ENCODE data around the gene VGF. TPM values are rescaled to one million over a fixed set of nuclear protein-coding genes. Genes with fewer than 3 reads are reported as not detected.

Gene VGF
- total and polyA plus RNA-seq, 2 donors (not counting 3 experiments of a cell fraction or from before 2014, with no cell fraction given): 0.03 TPM; not detected in 1

- Histone ChIP-seq H3K79me2 (ENCODE audit: control insufficient read depth, insufficient read depth, low read length) (peaks cover 6% of the 10 kb centered on the region), H3K9me1 (replicated peaks; ENCODE audit: control insufficient read depth, extremely low read depth, insufficient read depth, low read length) (no peaks in the 10 kb centered on the region), H3K9me3 (replicated peaks; ENCODE audit: control insufficient read depth, insufficient read depth, low read length) (no peaks in the 10 kb centered on the region), H3K9ac (replicated peaks; ENCODE audit: extremely low read depth, insufficient read depth, low read length) (no peak overlapping the region), H4K20me1 (replicated peaks; ENCODE audit: control insufficient read depth, extremely low read depth, insufficient read depth, low read length) (no peaks in the 10 kb centered on the region), H3K4me1 (ENCODE audit: control insufficient read depth, extremely low read depth, insufficient read depth, low read length) (peaks cover 18% of the 10 kb centered on the region), H3K4me3 (replicated peaks in 1 of 3; ENCODE audit: insufficient read depth in 1 of 3, low read depth in 1 of 3, low read length in 3 of 3) (no peak overlapping the region), H3K27ac (ENCODE audit: insufficient read depth, low read depth, low read length) (no peak overlapping the region), H2AFZ (ENCODE audit: low read depth, low read length) (no peak overlapping the region), H3K36me3 (ENCODE audit: control insufficient read depth in 2 of 2, extremely low read depth in 1 of 2, insufficient read depth in 2 of 2, low read length in 2 of 2) (peaks cover 5 to 19% of the 10 kb centered on the region in 2 experiments), H3K4me2 (ENCODE audit: insufficient read depth, low read length) (no peak overlapping the region), H3K27me3 (ENCODE audit: control insufficient read depth in 2 of 2, insufficient read depth in 2 of 2, low read length in 2 of 2) (peaks cover 12 to 17% of the 10 kb centered on the region in 2 experiments)
- dilution Hi-C loops (cut with MboI; ENCODE audit: extremely low pct_ligation_motif_present, low sequenced_read_pairs) (no loop called here), intact Hi-C loops (cut with micrococcal nuclease) (loop anchor here (10.0 kb wide), 1 partner anchor 265 kb away; the partner anchor contains the start of gene ACHE)
- TF ChIP-seq MYC (IDR thresholded peaks at IDR 0.05; ENCODE audit: low read depth, low read length) (no peak), FOS (IDR thresholded peaks at IDR 0.05; ENCODE audit: borderline replicate concordance, insufficient read depth, low read length) (peak; percentile 20), MAX (IDR thresholded peaks at IDR 0.05; ENCODE audit: insufficient read depth, insufficient read length) (no peak)
- FAIRE-seq (no peak), DNase-seq (ENCODE audit: low read depth, low spot score) (no peak)
- BruUV-seq (replicated peaks): no TSS peak
- ChIA-PET CTCF (interaction anchor here (0.7 to 2.0 kb wide), 4 partner anchors 11 to 123 kb away, joined by 3 to 4 read pairs (median 3); no protein-coding TSS in a partner anchor), POLR2A (interaction anchor here (0.6 kb wide), 1 partner anchor 522 kb away, joined by 5 read pairs; no protein-coding TSS in a partner anchor)
These were observed 5.4 kb downstream of the VGF start for GRCh38 chr7:101159696-101160674.

Data from endothelial cell of umbilical vein (primary cell).